Right ventricle myocardium superior (tissue), 1 donor: Measurements from ENCODE around the gene EIF2A. TPM values are rescaled to one million over a fixed set of nuclear protein-coding genes. Genes with fewer than 3 reads are reported as not detected.
"Not testable (repeated sequence)": the region's sequence is repeated elsewhere in the genome, so short reads cannot be mapped to it uniquely, and the experiment has no call there.

Source experiments
- ATAC-seq: fragments of 200-7000 bp; cut with Tn5 transposase; one replicate; pipeline ENCODE4 v1.9.1; 2020; ENCODE audit warnings: mild to moderate bottlenecking; ENCODE audit not compliant: poor library complexity
- DNase-seq: peaks from one replicate; pipeline ENCODE4 v3.0.0-alpha.2; 2020
- intact Hi-C: fragments of 100-400 bp; cut with DNase I; formaldehyde crosslinking; loops from one replicate; pipeline ENCODE4 v1.11.2; 2022
- long read RNA-seq: library from polyadenylated mRNA; unstranded; transcript quantifications from one replicate; pipeline ENCODE4 v2.0.0, GENCODE V29; 2021
- total RNA-seq: library from RNA; stranded (reverse); fragmentation: NEBNext Ultra II Directional; extraction: Animal tissue kit (Norgen Biotek cat#: 25700); gene quantifications from one replicate; pipeline ENCODE4 v1.2.1, GENCODE V29; 2021
- donor health status: DM: no; HTN: yes; CAD: no; lungs with severe emphysema.

Gene EIF2A
- 67.6 TPM for total RNA-seq
- long read RNA-seq, transcript EIF2A-203 (14 exons, 2,198 nt), result major isoform, 173 of 187 reads
- long read RNA-seq, partial matches to known transcripts, result 6 of 187 reads
- long read RNA-seq, other reads (novel, unspliced or antisense), result 6 of 187 reads

DNA sequence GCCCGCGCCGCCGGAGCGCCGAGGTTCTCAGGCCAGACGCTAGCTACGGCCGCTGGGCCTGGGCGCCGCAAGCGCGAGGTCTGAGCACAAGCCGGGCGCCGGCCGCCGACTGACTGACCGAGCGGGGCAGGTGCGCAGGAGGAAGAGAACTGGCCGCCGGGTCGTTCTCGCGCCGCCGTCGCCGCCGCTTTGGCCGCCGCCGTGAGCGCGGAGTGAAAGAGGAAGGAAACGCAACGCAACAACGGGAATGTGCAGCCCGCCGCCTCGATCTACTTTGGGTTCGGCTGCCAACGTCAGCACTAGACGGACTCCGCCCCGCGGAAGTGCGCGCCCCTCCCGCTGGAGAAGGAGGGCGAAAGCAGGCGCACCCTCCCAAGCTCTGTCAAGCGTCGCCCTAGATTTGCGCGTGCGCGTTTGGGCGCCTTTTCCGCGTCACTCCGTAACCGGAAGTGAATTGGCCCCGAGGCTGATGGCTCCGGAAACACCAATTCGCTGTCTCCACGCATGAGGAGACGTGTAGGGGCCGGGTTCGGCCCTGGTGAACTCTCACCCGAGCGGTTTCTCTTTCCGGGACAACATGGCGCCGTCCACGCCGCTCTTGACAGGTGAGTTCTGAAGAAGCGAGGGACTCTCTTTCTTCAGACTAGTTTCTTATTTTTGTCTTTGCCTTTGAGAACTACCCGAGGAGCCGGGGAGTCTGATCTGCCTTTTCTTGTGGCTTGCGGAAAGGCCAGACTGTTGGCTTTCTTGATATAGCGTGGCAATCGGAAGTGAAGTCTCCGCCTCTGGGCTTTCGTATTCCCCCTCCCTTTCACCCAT lies at the start of gene EIF2A, which contains the start of gene SERP1:
Gene EIF2A, plus strand, starts transcription at position 562 of the 819 bp plus-strand sequence. Its CDS starts 16 bp downstream, at position 578.
Gene SERP1, minus strand, starts transcription at position 271 of the 819 bp plus-strand sequence. CDS start 361 bp downstream, outside the sequence.
- DNase-seq (peak; percentile 99), ATAC-seq (peak; percentile 98)
- intact Hi-C loops, result no loop called here

DNA sequence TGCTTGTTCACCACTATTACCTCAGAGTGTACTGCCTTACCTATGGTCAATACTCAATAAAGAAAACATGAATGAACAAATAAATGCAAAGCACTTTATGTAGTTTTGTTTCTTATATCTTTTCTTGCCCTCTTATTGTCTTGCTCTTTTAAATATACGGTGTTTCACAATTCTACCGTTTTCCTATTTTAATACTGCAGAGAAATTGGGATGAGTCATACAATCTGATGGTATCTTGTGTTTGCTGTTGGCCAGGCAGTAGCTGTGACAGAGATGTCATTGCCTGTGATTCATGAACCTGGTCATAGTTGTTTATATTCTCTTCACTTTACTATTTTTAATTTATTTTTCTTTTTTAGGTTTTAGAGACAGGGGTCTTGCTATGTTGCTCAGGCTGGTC lies 48.6 kb upstream of the EIF2A start:
- DNase-seq (no peak), ATAC-seq (no peak)
- intact Hi-C loops, result loop anchor here (5.0 to 10.0 kb wide), 3 partner anchors 86 to 533 kb away; no protein-coding TSS in a partner anchor

DNA sequence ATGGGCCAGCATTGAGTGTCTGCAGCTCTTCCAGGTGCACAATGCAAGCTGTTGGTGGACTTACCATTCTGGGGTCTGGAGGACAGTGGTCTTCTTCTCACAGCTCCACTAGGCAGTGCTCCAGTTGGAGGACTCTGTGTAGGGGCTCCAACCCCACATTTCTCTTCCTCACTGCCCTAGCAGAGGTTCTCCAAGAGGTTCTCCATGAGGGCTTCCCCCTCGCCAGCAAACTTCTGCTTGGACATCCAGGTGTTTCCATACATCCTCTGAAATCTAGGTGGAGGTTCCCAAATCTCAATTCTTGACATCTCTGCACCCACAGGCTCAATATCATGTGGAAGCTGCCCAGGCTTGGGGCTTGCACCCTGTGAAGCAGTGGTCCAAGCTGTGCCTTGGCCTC lies 45.6 kb upstream of the EIF2A start:
- DNase-seq, intact Hi-C loops: not testable (repeated sequence)

DNA sequence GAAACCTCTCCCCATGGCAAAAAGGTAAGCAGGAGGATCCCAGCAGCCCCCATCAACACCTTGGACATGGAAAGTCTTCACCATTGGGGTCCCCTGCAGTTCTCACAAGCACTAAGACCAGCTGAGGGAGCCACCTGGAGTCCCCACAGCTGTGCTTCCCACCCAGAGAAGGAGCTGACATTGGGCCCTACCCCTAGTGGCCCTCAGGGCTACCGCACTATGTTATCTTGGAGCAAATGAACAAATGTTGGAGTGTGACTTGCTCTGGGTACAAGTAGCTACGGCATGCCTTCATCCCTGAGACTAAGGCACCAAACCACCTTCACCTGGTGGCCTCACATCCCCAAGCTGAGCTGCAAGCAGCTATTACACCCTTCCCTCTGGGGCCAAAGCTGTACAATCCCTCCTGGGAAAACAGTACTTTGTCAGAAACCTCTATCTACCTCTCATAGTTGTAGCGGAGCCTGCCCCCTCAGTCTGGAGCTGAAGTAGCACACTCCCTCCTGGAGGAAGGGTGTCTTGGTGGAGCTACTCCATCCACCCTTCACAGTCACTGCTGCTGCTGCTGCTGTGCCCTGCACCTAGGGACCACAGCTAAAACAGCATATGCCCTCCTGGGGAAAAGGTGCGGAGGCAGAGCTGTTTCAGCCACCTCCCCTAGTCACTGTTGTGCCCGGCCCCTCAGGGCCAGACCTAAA lies 43.0 kb upstream of the EIF2A start:
- DNase-seq, result no peak
- intact Hi-C loops, result no loop called here
- no peak for ATAC-seq

More for the DNA sequence above, 45.6 kb upstream of the EIF2A start:
- ATAC-seq, result not testable (repeated sequence)

DNA sequence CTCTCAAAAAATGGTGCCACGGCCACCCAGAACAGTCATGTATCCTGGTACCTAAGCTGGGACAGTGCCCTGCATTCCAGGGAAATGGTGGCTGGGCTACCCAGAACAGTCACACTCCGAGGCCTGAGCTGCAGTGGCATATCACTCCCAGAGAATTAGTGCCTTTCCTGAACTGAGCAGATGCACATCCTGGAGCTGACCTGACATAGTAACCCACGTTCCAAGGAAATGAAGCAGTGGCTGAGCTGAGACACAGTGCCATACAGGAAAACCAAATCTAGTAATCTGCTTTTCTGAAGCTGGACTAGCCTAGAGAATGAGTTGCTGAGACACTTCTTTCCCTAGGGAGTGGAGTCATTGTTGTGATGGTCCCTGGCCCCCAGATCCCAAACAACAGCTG lies 42.1 kb upstream of the EIF2A start:
- no peak for DNase-seq

DNA sequence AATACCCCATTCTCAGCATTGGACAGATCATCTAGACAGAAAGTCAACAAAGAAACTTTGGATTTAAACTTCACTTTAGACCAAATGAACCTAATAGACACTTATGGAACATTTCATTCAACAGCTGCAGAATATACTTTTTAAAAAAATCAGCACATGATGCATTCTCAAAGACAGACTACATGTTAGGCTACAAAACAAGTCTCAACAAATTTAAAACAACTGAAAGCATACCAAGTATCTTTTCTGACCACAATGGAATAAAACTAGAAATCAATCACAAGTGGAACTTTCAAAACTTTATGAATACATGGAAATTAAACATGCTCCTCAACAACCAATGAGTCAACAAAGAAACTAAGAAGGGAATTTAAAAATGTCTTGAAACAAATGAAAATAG lies 38.2 kb upstream of the EIF2A start:
- no peak for DNase-seq

More for the DNA sequence above, 42.1 kb upstream of the EIF2A start:
- intact Hi-C loops, result no loop called here
- no peak for ATAC-seq

DNA sequence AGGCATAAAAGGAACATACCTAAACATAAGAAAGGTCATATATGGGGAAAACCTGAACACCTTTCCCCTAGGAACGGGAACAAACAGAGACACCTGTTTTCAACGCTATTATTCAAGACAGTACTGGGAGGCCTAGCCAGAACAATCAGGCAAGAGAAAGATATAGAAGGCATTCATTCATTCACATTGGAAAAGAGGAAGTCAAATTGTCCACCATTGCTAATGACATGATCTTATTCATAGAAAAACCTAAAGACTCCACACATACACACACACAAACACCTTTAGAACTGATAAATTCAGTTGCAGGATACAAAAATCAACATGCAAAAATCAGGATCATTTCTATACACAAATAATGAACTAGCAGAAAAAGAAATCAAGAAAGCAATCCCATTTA lies 36.8 kb upstream of the EIF2A start:
- ATAC-seq (no peak), DNase-seq (no peak)
- intact Hi-C loops, result no loop called here

More for the DNA sequence above, 38.2 kb upstream of the EIF2A start:
- intact Hi-C loops, result no loop called here
- ATAC-seq, result no peak

DNA sequence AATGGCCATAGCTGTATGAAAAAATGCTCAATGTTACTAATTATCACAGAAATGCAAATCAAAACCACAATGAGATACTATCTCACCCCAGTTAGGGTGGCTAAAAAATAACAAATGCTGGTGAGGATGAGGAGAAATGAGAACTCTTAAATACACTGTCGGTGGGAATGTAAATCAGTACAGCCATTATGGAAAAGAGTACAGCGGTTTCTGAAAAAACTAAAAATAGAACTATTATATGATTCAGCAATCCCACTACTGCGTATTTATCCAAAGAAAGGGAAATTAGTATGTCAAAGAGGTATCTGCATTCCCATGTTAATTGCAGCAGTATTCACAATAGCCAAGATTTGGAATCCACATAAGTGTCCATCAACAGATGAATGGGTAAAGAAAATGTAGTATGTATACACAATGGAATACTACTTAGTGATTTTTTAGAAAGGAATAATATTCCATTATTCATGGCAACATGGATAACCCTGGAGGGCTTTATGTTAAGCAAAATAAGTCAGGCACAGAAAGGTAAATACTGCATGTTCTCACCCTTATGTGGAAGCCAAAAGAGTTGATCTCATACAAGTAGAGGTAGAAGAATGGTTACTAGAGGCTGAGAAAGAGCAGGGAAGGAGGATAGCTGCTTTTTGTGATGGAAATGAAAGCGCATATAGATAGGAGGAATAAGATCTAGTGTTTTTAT lies 35.3 kb upstream of the EIF2A start:
- DNase-seq (no peak), ATAC-seq (no peak)
- intact Hi-C loops, result no loop called here

DNA sequence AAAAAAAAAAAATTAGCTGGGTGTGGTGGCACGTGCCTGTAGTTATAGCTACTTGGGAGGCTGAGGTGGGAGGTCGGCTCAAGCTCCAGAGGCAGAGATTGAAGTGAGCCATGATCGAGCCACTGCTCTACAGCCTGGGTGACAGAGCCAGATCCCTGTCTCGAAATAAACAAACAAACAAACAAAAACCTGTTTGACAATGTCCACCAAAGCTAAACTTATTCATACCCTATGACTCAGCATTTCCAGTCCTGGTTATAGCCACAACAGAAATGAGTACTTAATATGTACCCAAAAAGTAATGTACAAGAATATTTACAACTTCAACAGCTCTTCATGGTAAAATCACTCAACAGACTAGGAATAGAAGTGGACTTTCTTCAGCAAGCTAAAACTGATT lies 31.4 kb upstream of the EIF2A start:
- intact Hi-C loops, result no loop called here
- ATAC-seq (no peak), DNase-seq (no peak)

DNA sequence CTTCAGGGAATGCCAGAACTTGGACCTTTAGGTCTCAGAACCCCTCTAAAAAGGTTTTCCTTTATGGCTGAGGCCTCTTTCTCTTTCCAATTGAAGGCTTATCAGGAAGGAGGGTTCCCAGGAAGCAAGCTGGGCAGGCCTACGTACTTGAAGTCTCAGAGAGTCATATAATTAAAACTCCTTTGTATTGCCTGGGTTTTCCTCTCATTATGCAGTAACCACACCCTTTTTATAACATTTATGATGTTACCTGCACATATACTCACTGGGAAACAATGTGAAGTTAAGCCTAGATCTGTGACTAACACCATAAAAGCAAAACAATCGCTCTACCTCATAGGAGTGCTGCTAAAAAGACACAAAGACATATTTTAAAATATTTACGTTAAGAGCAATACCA lies 27.6 kb upstream of the EIF2A start:
- DNase-seq (no peak), ATAC-seq (no peak)
- intact Hi-C loops, result no loop called here

DNA sequence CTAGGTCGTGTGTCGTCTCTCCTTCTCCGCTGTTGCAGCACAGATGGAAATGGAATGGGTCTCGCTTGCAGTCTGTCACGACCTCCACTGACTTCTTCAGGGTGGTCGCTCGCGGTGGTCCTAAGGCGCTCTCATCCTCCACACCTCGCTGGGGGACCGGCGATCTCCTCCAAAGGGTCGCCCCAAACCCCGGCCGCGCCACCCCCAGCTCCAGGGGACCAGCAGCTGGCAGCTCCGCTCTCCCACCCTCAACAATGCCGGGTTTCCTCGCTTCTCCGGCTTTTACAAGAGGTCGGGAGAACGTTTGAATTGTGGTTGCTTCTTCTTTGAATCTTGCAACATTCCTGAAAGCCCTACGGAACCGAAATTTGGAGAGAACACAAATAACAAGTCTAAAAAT lies 26.2 kb upstream of the EIF2A start:
- ATAC-seq (no peak), DNase-seq (no peak)
- intact Hi-C loops, result no loop called here

DNA sequence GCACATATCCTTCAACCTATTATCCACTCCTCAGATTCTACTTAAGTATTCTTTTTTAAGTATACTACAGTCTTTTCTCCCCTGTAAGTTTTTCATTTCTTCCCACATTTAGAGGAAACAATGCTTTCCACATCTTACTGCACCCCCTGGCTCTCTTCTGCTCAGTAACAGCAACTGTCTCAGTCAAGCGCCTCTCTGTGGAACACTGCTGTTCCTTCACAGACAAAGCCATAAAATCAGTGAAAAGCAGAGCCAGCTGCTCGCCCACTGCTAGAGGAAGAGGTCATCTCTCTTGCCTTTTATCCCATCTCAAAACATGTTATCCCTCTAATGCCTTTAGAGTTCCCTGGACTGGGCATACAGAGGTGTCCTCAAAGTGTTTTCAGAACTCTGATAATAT lies 25.1 kb upstream of the EIF2A start:
- DNase-seq, result no peak
- intact Hi-C loops, result no loop called here
- no peak for ATAC-seq

DNA sequence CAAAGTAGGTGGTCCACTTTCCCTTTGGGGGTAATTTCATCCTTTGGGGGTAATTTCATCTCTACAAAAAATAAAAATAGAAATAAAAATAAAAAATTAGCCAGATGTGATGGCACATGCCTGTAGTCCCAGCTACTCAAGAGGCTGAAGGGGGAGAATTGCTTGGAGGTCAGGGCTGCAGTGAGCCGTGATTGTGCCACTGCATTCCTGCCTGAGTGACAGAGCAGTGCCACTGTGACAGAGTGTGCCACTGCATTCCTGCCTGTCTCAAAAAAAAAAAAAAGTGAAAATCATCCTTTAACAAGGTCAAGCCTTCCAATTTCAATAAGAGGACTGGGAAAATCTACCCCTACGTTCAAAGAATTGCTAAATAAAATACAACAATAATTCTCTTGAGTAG lies 23.0 kb upstream of the EIF2A start:
- DNase-seq (no peak), ATAC-seq (peak; percentile 63)
- intact Hi-C loops, result no loop called here

DNA sequence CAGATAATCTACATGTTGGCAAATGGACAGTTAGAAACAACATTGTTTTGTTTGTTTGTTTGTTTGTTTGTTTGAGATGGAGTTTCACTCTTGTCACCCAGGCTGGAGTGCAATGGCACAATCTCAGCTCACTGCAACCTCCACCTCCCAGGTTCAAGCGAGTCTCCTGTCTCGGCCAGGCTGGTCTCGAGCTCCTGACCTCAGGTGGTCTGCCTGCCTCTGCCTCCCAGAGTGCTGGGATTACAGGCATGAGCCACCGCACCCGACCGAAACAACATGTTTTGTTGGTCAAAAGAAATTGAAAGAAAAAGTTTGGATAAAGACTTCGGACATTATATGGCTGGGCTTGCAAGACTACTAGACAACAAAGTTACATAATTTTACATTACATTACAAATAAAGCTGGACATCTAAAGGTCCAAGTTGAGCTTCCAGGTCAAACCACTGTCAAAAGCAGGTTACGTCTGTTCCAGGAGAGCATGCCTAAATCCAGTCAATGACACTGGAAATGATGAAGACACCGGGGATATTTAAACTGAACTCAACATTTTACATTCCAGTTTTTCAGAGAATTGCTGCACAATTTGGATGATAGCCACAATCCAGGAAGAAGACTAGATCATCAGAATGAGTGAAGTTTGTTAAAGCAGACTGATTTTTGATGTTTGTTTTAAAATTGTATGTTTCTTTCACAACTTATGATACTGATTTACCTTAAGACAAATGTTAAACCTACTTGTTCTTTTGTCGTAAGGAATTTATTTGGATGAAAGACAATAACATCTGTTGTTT lies 18.9 kb upstream of the EIF2A start:
- ATAC-seq (no peak), DNase-seq (no peak)
- intact Hi-C loops, result no loop called here

DNA sequence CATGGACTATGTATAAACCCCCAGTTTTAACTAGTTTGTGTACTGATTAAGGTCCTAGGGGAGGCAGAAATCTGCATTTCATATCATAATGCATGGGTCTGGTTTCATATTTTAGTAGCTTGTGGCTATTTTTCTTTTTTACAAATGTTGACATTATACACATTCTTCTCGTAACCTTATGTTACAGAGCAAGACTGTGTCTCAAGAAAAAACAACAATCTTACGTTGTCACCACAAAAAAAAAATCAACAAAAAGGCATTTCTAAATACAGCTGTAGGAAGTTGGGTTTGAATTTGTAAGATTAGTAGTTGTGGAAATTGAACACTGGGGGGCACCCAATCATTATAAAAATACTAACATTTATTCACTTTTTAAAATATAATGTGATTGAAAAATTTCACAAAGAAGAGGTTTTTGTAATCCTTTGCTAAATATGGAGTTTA lies 18.2 kb upstream of the EIF2A start:
- intact Hi-C loops, result no loop called here

DNA sequence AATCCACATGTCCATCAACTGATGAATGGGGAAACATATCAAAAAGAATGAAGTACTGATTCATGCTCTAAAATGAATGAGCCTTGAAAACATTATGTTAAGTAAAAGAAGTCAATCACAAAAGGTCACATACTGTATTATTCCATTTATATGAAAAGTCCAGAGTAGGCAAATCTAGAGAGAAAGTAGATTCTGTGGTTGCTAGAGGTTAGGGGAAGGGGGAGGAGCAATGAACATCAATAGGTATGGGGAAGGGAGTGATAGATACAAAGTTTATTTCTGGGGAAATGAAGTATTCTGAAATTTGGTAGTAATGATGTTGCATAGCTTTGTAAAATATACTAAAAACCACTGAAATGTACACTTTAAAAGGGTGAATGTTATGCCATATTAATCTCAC lies 14.8 kb upstream of the EIF2A start:
- no peak for DNase-seq
- no peak for ATAC-seq
- intact Hi-C loops, result no loop called here

More for the DNA sequence above, 18.2 kb upstream of the EIF2A start:
- DNase-seq (no peak), ATAC-seq (no peak)

DNA sequence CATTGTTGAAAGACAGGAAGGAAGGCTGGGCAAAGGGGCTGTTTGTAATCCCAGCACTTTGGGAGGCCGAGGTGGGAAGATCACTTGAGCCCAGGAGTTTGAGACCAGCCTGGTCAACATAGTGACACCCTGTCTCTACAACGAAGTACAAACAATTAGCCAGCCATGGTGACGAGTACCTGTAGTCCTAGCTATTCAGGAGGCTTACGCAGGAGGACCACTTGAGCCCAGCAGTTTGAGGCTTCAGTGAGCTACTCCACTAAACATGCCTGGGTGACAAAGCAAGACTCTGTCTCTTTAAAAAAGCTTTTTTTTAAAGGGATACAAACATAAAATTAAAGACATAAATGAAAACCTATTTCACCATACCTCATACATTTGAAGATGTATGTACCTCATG lies 11.4 kb upstream of the EIF2A start:
- DNase-seq (no peak), ATAC-seq (no peak)
- intact Hi-C loops, result no loop called here
